Panc1 (cell line): Measurements from ENCODE around the gene MS4A18. TPM values are rescaled to one million over a fixed set of nuclear protein-coding genes. Genes with fewer than 3 reads are reported as not detected.
"Not testable (repeated sequence)": the region's sequence is repeated elsewhere in the genome, so short reads cannot be mapped to it uniquely, and the experiment has no call there.

Experiments
- ATAC-seq: fragments of 200-7000 bp; cut with Tn5 transposase; 2 replicates; pipeline ENCODE4 v1.9.1; 2020; ENCODE audit warnings: mild to moderate bottlenecking, moderate library complexity
- BruUV-seq: library from RNA; stranded (reverse); fragments of 400-500 nt; replicated peaks from 2 replicates; lab custom pipeline; 2021; lab: Mats Ljungman, UMichigan
- CTCF ChIA-PET: fragments of 300-600 bp; sonication (Branson Sonifier 250); formaldehyde crosslinking; loops from one replicate; lab custom pipeline; 2022; ENCODE audit warnings: antibody characterized with exemption; lab: Charles Lee
- POLR2A ChIA-PET: fragments of 300-600 bp; sonication (Branson Sonifier 250); formaldehyde crosslinking; loops from one replicate; lab custom pipeline; 2022; ENCODE audit warnings: antibody characterized with exemption; lab: Charles Lee
- DNase-seq: peaks from one replicate; pipeline ENCODE4 v3.0.0-alpha.2; 2010; ENCODE audit warnings: low read depth, low spot score
- H3K27ac ChIP-seq: 2 replicates; pipeline ENCODE4 v1.5.1; 2011; ENCODE audit warnings: mild to moderate bottlenecking, low read length, inconsistent platforms
- H3K27me3 ChIP-seq: fragments of 200-500 bp; sonication (Bioruptor generic); 2 replicates; pipeline ENCODE4 v1.6.0; 2014; ENCODE audit warnings: low read length, inconsistent platforms; ENCODE audit not compliant: control insufficient read depth, insufficient read depth
- H3K36me3 ChIP-seq: fragments of 200-500 bp; sonication (Bioruptor generic); 2 replicates; pipeline ENCODE4 v1.5.1; 2014; ENCODE audit warnings: inconsistent platforms, mild to moderate bottlenecking, low read length, moderate library complexity; ENCODE audit not compliant: control insufficient read depth, insufficient read depth
- H3K4me1 ChIP-seq: 2 replicates; pipeline ENCODE4 v1.5.1; 2011; ENCODE audit warnings: inconsistent platforms, mild to moderate bottlenecking, low read length, moderate library complexity; ENCODE audit not compliant: control insufficient read depth, insufficient read depth
- H3K4me3 ChIP-seq, 2 experiments: 2 replicates each; pipeline ENCODE4 v1.5.1; 2011 to 2012; ENCODE audit warnings: low read depth in 2 of 2, low read length in 2 of 2, mild to moderate bottlenecking in 2 of 2, inconsistent platforms in 1 of 2, moderate library complexity in 1 of 2
- H3K9me3 ChIP-seq: fragments of 200-500 bp; sonication (Bioruptor generic); 2 replicates; pipeline ENCODE4 v1.5.1; 2014; ENCODE audit warnings: low read depth, mild to moderate bottlenecking, inconsistent platforms, low read length, moderate library complexity; ENCODE audit not compliant: control insufficient read depth, insufficient read depth
- CTCF ChIP-seq: fragments of 450-650 bp; IDR thresholded peaks from 2 replicates; pipeline ENCODE4 v1.5.1; 2017; ENCODE audit warnings: mild to moderate bottlenecking
- POLR2AphosphoS5 ChIP-seq: IDR thresholded peaks from 2 replicates; pipeline ENCODE4 v1.6.1; 2012; ENCODE audit warnings: mild to moderate bottlenecking, low read depth, low read length, moderate library complexity
- REST ChIP-seq, 2 experiments: IDR thresholded peaks; 2 replicates each; pipeline ENCODE4 v1.6.1; 2011 to 2012; ENCODE audit warnings: low read depth in 2 of 2, control low read depth in 1 of 2, low read length in 1 of 2, mild to moderate bottlenecking in 1 of 2, moderate library complexity in 1 of 2; ENCODE audit not compliant: insufficient read depth in 1 of 2
- SIN3A ChIP-seq: IDR thresholded peaks from 2 replicates; pipeline ENCODE4 v1.6.1; 2012; ENCODE audit warnings: low read depth, mild to moderate bottlenecking, low read length, moderate library complexity, borderline replicate concordance; ENCODE audit not compliant: insufficient read depth
- TCF7L2 ChIP-seq: IDR thresholded peaks from 2 replicates; pipeline ENCODE4 v1.6.1; 2011; ENCODE audit warnings: mild to moderate bottlenecking, low read depth, low read length, inconsistent platforms
- in situ Hi-C: cut with HindIII; loops from 2 replicates; pipeline ENCODE4 v1.10.0; 2016; ENCODE audit warnings: low sequenced_read_pairs, low pct_unique_long_range_greater_than_20kb
- intact Hi-C: fragments of 100-400 bp; cut with micrococcal nuclease; formaldehyde crosslinking; loops from one replicate; pipeline ENCODE4 v1.10.0; 2022; ENCODE audit not compliant: unreplicated experiment
- total RNA-seq: library from RNA; stranded (reverse); gene quantifications from one replicate; pipeline ENCODE4 v1.2.1, GENCODE V29; 2021; ENCODE audit not compliant: unreplicated experiment

MS4A18 gene
- total RNA-seq, 1 experiment from 2014 or later = not detected

GRCh38 chr11:60759438-60760225 lies 35.1 kb downstream of the MS4A18 start:
- POLR2A ChIA-PET = not testable (repeated sequence)

DNA sequence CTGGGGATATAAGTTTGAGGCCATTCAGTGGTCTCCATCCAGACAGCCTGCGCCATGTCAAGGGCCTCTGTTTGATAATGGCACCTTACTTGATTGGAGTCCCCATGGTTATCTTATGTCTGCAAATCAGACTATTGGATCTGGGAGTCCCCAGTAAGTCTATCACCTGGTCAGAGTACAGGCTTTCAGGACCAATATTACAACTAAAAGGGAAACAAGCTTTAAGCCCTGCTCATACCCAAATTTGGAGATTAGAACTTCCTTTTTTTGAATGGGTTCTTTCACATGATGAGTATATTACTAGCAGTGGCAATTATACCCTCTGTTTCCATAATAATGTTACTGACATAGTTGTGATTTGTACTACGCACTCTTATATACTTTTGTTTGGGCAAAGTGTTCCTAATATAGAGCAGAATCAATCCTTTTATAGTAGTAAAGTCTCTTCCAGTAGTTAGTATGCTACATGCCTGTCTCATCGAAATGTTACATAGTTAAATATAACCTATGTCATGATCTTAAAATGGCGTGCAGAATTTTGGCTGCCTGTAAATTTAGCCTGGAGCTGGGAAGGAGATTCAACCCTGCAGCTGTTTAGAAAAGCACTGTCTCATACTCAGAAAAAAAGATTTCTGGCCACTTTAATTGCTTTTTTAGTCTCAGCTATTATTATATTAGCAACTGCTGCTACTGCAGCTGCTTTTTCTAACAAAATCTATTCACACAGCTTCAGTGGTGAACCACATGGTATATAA lies 37.1 kb downstream of the MS4A18 start:
- Histone ChIP-seq H3K36me3 (no peaks in the 10 kb centered on the region), H3K4me3 (no peak overlapping the region), H3K27ac (no peak overlapping the region), H3K27me3 (peaks cover 18% of the 10 kb centered on the region), H3K9me3 (no peaks in the 10 kb centered on the region), H3K4me1 (no peaks in the 10 kb centered on the region)
- ChIA-PET CTCF (interaction anchor here (0.6 kb wide), 1 partner anchor 551 kb away, joined by 6 read pairs; no protein-coding TSS in a partner anchor), POLR2A (no interaction called here)
- intact Hi-C loops = no loop called here
- BruUV-seq = no TSS peak
- DNase-seq (no peak), ATAC-seq (no peak)
- in situ Hi-C loops = no loop called here
- TF ChIP-seq TCF7L2 (no peak), CTCF (no peak), POLR2AphosphoS5 (no peak), REST (IDR thresholded peaks at IDR 0.05; ENCODE audit: insufficient read depth in 1 of 2, low read depth in 2 of 2, low read length in 1 of 2) (no peak), SIN3A (no peak)

More at GRCh38 chr11:60759438-60760225, 35.1 kb downstream of the MS4A18 start:
- H3K27me3 ChIP-seq = peaks cover 18% of the 10 kb centered on the region
- ATAC-seq, DNase-seq, H3K36me3 ChIP-seq, H3K27ac ChIP-seq, H3K4me3 ChIP-seq, BruUV-seq, CTCF ChIA-PET, H3K4me1 ChIP-seq, in situ Hi-C loops, H3K9me3 ChIP-seq: not testable (repeated sequence)
- intact Hi-C loops = loop anchor here (10.0 kb wide), 1 partner anchor 495 kb away; no protein-coding TSS in a partner anchor
